CD4-positive, alpha-beta T cell treated with Interleukin-4 for 1 hour (primary cell): ENCODE measurements around the gene FMNL3.

ENCODE experiments used
- DNase-seq, 2 donors: peaks; one replicate each; pipeline ENCODE4 v3.0.0-alpha.2; 2020 to 2022

Gene FMNL3

GRCh38 chr12:49708851-49709250 lies 1.6 kb upstream of the FMNL3 start:
- no peak for DNase-seq

DNA sequence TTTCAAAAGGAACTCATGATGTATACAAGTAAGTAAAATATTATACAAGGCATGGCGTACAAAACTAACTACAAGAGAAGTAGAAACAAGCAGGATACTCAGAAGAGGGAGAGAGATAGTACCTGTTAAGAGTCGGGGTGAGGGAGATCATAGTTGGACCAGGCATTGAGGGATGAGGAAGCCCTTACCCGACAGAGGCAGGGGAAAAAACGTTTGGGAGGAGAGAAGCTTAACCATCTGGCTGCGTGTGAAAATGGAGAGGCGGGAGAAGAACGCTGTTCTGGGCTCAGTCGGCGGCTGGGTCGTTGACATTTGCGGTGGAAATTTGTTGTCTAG lies 575 bp upstream of the FMNL3 start:
- DNase-seq: no peak

GRCh38 chr12:49706351-49707127 lies 666 bp downstream of the FMNL3 start:
- DNase-seq: no peak

DNA sequence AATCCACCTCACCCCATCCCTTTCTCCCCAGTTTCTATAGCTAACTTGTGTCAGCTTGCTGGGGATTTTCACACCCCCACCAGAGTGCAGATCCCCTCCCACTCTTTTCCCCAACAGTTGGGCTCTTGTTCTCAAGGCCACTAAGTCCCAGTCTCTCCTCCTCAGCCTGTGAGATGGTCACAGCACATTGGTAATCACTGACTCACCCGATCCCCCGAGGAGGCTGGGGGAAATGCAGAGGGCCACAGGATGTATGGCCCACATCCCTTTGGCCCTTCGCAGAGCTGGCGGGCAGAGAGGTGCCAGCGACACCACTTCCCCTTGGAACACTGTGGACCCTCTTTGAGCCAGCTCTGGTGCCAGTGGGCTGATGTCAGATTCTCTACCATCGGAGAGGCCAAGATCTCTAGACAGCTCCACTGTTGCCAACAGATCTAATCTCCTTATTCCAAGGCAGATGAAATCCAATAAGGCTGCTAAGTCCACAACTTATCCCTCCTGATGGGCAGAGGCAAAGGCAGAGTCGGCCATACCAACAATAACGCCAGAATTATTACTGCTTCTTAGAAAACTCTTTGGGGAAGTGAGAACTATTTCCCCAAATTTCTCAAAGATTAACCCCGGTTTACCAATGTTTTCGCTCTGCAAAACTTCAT lies 1.6 kb downstream of the FMNL3 start:
- peak in 1 of 2 donors; percentile 40 for DNase-seq

DNA sequence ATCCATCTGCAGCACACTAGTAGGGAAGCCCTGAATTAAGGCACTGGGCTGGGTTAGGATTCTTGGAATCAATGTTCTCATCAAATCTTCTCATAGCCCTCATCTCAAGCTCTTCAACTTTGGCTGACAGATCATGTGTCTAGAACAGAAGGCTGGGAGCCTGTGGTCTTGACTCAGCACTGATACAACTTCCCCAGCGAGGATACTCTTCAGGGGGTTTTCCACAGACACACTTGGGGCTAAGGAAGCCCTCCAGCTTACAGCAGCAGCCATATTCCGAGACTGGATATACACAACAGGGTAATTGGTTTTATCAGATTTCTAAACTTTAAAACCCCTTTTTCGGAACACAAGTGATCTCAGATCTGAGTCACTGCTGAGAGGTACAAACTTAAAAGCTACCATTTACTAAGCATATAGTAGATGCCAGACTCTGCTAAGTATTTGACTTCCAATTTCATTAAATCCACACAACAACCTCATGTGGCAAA lies 3.5 kb downstream of the FMNL3 start:
- peak; percentile 38 to 51 for DNase-seq

GRCh38 chr12:49702676-49703215 lies 4.5 kb downstream of the FMNL3 start:
- no peak for DNase-seq

- no peak for DNase-seq
Observed at GRCh38 chr12:49702009-49702408, 5.2 kb downstream of the FMNL3 start.

- peak; percentile 51 for DNase-seq
Observed at GRCh38 chr12:49698619-49699545, 8.3 kb downstream of the FMNL3 start.

- DNase-seq: no peak
Observed at GRCh38 chr12:49697808-49698207, 9.4 kb downstream of the FMNL3 start.

DNA sequence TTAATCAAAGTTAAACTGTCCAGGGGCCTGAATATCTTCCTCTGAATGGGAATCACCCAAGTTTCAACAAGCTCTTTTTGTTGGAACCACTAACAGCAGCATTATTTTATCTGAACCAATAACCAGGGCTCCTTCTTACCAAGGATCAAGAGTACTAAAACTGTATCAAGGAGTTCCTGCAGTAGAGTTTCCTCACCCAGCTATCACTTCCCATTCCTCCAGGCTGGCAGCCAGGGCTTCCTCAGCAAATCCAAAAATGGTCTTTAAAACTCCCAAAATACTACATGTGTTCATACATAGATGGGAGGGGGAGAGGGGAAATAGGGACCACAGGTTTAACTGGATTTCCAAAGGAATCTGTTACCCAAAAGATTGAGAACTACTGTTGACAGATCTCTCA lies 10.5 kb downstream of the FMNL3 start:
- no peak for DNase-seq

DNA sequence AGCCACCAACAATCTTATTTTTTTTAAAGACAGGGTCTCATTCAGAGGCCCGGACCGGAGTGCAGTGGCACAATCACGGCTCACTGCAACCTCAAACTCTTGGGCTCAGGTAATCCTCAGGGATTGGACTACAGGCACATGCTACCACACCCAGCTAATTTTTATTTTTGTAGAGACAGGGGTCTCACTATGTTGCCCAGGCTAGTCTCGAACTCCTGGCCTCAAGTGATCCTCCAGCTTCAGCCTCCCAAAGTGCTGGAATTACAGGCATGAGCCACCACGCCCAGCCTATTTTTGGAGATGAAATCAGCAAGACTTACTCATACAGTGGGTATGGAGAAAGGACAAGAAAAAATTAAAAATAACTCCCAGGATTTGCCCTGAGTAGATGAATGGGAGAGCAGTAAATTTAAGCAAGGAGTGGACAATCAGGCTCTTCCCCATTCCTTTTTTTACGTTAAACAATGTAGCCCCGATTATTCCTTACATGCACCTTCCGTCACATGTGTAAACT lies 13.2 kb downstream of the FMNL3 start:
- DNase-seq: no peak

GRCh38 chr12:49692851-49693250 lies 14.4 kb downstream of the FMNL3 start:
- DNase-seq: no peak

DNA sequence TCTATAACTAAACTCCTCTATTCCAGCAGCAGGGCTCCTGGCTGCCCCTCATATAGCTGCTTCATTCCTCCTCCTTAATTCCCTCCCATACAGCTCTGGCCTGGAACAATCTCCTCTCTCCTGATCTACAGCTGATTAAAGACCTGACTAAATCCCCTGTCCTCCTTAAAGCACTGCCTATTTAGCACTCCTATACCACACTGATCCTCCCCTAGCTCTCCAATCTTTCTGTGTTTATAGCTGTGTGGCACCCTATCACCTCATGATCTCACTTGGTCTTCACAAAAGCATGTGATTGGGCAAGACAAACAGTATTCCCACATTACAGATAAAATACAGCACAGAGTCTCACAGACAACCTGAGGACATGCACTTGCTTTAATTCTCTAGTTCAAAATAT lies 17.4 kb downstream of the FMNL3 start:
- no peak for DNase-seq

- no peak for DNase-seq
Observed at GRCh38 chr12:49689237-49689636, 18.0 kb downstream of the FMNL3 start.

GRCh38 chr12:49687941-49688340 lies 19.3 kb downstream of the FMNL3 start:
- DNase-seq: no peak

GRCh38 chr12:49684310-49684854 lies 22.8 kb downstream of the FMNL3 start:
- no peak for DNase-seq

GRCh38 chr12:49683599-49684309 lies 23.5 kb downstream of the FMNL3 start:
- DNase-seq: no peak

- no peak for DNase-seq
Observed at GRCh38 chr12:49680075-49680474, 27.1 kb downstream of the FMNL3 start.

DNA sequence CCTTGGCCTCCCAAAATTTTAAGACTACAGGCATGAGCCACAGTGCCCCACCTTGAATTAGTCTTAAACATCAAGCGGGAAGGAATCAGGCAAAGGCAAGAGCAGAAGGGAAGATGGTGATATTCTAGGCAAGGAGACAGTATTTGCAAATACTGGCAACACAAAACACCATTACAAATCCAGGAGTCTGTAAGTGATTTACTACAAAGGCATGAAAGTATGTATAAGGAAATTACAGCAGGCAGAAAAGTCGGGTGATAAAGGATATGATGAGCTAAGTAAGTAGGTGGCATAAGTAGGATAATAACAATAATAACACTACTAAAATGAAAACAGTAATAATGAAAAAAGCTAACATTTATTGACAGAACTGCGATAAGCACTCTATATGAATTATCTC lies 28.5 kb downstream of the FMNL3 start:
- no peak for DNase-seq

DNA sequence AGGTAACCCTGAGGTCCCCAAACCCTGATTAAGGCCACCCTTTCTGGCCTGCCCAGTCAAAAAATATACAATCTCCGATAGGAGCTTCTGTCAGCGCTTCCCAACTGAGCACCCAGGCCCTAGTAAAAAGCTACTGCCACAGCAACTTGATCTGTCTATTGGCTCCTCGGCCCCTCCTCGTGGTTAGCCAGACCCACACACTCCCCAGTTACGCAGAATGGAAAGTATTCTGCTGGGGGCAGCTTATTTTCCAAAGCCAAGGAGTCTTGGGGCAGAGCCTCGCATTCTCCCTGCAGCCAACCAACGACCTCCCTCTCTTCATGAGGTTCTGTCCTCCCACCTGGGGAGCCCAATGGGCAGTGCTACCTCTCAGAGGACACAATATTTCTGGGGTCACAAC lies 32.1 kb downstream of the FMNL3 start:
- no peak for DNase-seq

- DNase-seq: no peak
Observed at GRCh38 chr12:49674318-49674981, 32.8 kb downstream of the FMNL3 start.
